Measurements from ENCODE around the gene DNAH6. TPM values are rescaled to one million over a fixed set of nuclear protein-coding genes. Genes with fewer than 3 reads are reported as not detected.

DNAH6 gene
- total RNA-seq, 3 donors from 2014 or later, result 2.3 to 4.1 (median 3.0) TPM

DNA sequence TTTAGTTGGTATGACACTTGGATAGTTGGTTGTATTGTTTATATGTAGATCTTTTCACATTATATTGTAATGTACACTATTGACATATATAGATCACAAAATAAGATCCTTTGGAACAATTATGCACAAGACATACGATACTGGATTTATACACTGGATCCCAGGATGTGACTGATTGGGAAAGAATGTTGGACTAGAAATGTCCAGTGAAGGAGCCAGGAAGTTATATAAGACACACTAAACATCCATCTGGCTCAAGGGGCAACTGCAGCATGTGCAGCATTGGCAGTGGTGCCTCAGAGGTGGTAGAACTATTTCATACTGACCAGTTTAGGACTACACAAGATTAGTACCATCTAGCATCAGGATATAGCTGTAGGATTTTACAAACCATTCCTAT is 259.7 kb downstream of the DNAH6 start:
- Histone ChIP-seq H3K27me3 (no peaks in the 10 kb centered on the region), H3K4me1 (no peaks in the 10 kb centered on the region), H3K27ac (no peak overlapping the region), H3K4me3 (no peak overlapping the region), H3K36me3 (peaks cover 6% of the 10 kb centered on the region), H3K9me3 (peaks cover 6 to 37% of the 10 kb centered on the region in 2 donors)
- no peak for DNase-seq (ENCODE audit: low spot score in 2 of 2)
- intact Hi-C loops (cut with DNase I; ENCODE audit: low total_unique reads), result no loop called here
- TF ChIP-seq POLR2AphosphoS5 (IDR thresholded peaks at IDR 0.05) (no peak), POLR2A (IDR thresholded peaks at IDR 0.05) (no peak)
- TF ChIP-seq, protein P1, sequence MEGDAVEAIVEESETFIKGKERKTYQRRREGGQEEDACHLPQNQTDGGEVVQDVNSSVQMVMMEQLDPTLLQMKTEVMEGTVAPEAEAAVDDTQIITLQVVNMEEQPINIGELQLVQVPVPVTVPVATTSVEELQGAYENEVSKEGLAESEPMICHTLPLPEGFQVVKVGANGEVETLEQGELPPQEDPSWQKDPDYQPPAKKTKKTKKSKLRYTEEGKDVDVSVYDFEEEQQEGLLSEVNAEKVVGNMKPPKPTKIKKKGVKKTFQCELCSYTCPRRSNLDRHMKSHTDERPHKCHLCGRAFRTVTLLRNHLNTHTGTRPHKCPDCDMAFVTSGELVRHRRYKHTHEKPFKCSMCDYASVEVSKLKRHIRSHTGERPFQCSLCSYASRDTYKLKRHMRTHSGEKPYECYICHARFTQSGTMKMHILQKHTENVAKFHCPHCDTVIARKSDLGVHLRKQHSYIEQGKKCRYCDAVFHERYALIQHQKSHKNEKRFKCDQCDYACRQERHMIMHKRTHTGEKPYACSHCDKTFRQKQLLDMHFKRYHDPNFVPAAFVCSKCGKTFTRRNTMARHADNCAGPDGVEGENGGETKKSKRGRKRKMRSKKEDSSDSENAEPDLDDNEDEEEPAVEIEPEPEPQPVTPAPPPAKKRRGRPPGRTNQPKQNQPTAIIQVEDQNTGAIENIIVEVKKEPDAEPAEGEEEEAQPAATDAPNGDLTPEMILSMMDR (IDR thresholded peaks at IDR 0.05), result no peak

DNA sequence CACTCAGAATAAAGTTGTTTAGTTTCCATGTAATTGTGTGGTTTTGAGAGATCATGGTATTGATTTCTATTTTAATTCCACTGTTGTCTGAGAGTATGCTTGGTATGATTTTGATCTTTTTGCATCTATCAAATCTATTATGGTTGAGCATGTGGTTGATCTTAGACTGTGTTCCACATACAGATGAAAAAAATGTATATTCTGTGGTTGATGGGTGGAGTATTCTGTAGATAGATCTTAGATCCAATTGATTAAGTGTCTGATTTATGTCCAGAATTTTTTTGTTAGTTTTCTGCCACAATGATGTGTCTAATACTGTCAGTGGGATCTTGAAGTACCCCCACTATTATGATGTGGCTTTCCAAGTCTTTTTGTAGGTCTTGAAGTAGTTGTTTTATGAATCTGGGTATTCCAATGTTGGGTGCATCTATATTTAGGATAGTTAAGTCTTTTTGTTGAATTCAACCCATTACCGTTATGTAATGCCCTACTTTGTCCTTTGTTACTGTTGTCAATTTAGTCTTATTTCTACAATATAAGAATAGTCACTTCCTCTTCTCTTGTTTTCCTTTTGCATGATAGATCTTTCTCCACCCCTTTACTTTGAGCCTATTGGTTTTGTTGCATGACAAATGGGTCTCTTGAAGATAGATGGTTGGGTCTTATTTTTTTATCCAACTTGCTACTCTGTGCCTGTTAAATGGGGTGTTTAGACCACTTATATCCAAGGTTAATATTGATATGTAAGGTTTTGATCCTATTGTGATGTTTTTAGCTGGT is 262.8 kb downstream of the DNAH6 start:
- H3K27ac ChIP-seq, result no peak overlapping the region
- H3K4me3 ChIP-seq, result no peak overlapping the region
- H3K27me3 ChIP-seq, result no peaks in the 10 kb centered on the region
- DNase-seq (ENCODE audit: low spot score in 2 of 2), result no peak
- no peaks in the 10 kb centered on the region for H3K4me1 ChIP-seq
- intact Hi-C loops (cut with DNase I; ENCODE audit: low total_unique reads), result no loop called here
- peaks cover 0 to 8% of the 10 kb centered on the region in 2 donors for H3K9me3 ChIP-seq
- TF ChIP-seq POLR2A (IDR thresholded peaks at IDR 0.05), result no peak
- TF ChIP-seq POLR2AphosphoS5 (IDR thresholded peaks at IDR 0.05), result no peak
- TF ChIP-seq, protein P1 (IDR thresholded peaks at IDR 0.05), result no peak
- no peaks in the 10 kb centered on the region for H3K36me3 ChIP-seq

DNA sequence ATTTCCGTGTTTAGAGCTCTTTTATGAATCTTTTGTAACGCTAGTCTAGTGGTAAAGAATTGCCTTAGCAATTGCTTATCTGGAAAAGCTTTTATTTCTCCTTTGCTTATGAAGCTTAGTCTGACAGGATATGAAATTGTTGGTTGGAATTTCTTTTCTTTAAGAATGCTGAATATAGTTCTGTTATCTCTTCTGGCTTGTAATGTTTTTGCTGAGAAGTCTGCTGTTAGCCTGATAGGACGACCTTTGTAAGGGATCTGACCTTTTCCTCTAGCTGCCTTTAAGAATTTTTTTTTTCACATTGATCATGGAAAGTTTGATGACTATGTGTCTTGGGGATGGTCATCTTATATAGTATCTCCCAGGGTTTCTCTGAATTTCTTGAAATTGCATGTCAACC is 263.5 kb downstream of the DNAH6 start:
- H3K27me3 ChIP-seq, result no peaks in the 10 kb centered on the region
- H3K36me3 ChIP-seq, result no peaks in the 10 kb centered on the region
- no peak overlapping the region for H3K27ac ChIP-seq
- peaks cover 0 to under 1% of the 10 kb centered on the region in 2 donors for H3K9me3 ChIP-seq
- no peak for DNase-seq (ENCODE audit: low spot score in 2 of 2)
- intact Hi-C loops (cut with DNase I; ENCODE audit: low total_unique reads), result no loop called here
- no peaks in the 10 kb centered on the region for H3K4me1 ChIP-seq
- TF ChIP-seq POLR2AphosphoS5 (IDR thresholded peaks at IDR 0.05) (no peak), POLR2A (IDR thresholded peaks at IDR 0.05) (no peak)
- TF ChIP-seq, protein P1 (IDR thresholded peaks at IDR 0.05), result no peak
- no peak overlapping the region for H3K4me3 ChIP-seq

DNA sequence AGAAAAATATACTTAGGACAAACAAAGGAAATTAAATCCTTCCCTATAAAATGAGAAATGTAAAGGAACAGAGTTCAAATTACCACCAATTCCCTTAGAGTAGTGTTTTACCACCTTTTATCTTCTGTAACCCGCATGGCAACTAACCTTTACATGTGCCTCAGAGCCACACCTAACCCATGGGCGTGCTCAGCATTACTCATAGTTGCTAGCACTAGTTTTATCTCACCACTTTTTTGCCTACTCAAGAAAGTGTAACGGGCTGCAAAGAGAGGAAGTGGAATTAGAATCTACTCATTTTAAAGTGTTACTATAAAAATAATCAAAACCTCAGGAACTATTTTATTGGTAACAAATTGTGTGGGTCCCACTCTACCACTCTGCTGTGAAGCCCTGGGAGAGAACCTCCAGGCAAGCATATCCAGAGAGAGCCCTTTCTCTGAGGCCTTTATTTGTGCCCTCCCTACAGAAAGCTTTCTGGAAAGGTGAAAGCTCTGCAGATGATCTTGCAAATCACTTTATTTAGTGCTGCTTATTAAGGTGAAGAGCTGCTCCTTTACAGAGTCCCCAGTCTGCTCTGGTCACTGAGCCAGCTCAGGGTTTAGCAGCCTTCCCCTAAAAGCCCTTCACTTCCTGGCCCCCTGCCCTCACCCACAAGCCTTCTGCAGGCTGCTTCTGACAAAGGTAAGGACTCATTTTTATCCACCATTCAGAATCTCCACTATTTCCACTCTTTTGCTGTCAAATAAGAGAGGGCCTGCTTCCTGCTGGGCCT is 265.8 kb downstream of the DNAH6 start:
- TF ChIP-seq POLR2A (IDR thresholded peaks at IDR 0.05) (no peak), POLR2AphosphoS5 (IDR thresholded peaks at IDR 0.05) (no peak)
- TF ChIP-seq, protein P1 (IDR thresholded peaks at IDR 0.05), result no peak
- H3K36me3 ChIP-seq, result no peaks in the 10 kb centered on the region
- no peak overlapping the region for H3K27ac ChIP-seq
- no peaks in the 10 kb centered on the region for H3K9me3 ChIP-seq
- H3K4me3 ChIP-seq, result no peak overlapping the region
- DNase-seq (ENCODE audit: low spot score in 2 of 2), result no peak
- H3K4me1 ChIP-seq, result no peaks in the 10 kb centered on the region
- H3K27me3 ChIP-seq, result no peaks in the 10 kb centered on the region
- intact Hi-C loops (cut with DNase I; ENCODE audit: low total_unique reads), result no loop called here
